Measurements from ENCODE around the gene WFDC1.

Gene WFDC1

DNA sequence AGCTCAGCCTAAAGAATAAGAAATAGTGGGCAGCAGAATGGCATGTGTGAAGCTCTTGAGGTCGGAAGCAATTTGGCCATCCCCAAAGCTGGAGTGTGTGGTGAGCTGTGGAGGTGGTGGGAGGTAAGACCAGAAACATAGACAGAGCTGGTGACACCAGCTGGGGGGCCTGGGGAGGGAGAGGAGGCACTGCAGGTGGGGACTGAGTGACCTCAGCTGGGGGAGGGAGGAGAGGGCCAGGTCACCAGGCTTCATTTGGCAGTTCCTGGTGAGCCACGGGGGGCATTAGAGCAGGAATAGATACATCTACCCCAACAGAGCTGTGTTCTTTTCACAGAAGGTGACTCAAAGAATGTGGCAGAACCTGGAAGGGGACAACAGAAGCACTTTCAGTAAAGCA, 31.9 kb downstream of the WFDC1 start:
- ChIA-PET CTCF (no interaction called here), POLR2A (ENCODE audit: low non-redundant PET) (no interaction called here)
- DNase-seq (ENCODE audit: low spot score): no peak
- H3K27ac ChIP-seq: no peak overlapping the region
- TF ChIP-seq, protein P1, sequence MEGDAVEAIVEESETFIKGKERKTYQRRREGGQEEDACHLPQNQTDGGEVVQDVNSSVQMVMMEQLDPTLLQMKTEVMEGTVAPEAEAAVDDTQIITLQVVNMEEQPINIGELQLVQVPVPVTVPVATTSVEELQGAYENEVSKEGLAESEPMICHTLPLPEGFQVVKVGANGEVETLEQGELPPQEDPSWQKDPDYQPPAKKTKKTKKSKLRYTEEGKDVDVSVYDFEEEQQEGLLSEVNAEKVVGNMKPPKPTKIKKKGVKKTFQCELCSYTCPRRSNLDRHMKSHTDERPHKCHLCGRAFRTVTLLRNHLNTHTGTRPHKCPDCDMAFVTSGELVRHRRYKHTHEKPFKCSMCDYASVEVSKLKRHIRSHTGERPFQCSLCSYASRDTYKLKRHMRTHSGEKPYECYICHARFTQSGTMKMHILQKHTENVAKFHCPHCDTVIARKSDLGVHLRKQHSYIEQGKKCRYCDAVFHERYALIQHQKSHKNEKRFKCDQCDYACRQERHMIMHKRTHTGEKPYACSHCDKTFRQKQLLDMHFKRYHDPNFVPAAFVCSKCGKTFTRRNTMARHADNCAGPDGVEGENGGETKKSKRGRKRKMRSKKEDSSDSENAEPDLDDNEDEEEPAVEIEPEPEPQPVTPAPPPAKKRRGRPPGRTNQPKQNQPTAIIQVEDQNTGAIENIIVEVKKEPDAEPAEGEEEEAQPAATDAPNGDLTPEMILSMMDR (conservative IDR thresholded peaks at IDR 0.05; ENCODE audit: low read depth): no peak

DNA sequence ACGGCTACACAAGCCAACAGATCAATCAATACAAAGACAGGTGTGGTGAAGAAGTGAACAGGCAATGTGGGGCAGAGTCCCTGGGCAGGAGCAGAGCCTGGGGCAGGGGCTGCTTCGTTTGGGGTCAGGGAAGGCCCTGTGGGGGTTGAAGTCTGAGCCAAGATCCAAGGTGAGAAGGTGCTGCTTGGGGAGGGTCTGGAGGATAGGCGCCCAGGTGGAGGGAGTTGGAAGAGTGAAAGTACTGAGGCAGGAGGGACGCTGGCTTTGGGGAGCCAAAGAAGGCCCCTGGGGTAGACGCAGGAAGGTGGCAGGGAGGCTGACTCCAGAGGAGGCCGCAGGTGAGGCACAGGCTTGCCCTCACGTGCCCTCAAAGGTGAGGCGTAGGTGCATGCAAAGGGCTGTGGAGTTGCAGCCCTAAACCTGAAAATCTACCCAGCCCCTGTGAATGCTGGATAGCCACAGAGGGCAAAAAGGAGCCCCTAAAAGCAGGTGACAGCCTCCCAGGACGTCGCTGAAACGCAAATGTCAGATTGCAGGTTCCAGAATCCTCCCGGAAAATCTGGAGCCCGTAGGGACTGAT, 33.3 kb downstream of the WFDC1 start:
- ChIA-PET POLR2A (ENCODE audit: low non-redundant PET) (no interaction called here), CTCF (no interaction called here)
- TF ChIP-seq, protein P1 (conservative IDR thresholded peaks at IDR 0.05; ENCODE audit: low read depth): no peak
- no peak overlapping the region for H3K27ac ChIP-seq
- DNase-seq (ENCODE audit: low spot score): no peak

DNA sequence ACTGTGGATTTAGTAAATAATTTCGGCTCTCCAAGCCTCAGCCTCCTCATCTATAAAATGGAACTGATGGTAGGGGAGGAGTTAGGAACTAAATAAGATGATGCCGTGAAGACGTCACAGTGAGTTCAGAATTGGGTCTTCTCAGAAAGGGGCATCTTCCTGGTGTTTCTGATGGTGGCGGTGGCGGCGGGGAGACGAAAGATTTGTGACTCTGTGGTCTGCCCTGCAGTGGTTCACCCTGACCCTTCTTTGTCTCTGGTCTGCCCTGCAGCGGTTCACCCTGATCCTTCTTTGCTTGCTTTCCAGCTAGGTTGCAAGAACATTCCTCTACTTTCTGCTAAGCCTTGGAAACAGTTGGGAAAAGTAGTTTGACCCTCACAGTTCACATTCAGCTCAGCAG, 34.3 kb downstream of the WFDC1 start:
- no peak overlapping the region for H3K27ac ChIP-seq
- POLR2A ChIA-PET (ENCODE audit: low non-redundant PET): no interaction called here
- CTCF ChIA-PET: no interaction called here
- TF ChIP-seq, protein P1 (conservative IDR thresholded peaks at IDR 0.05; ENCODE audit: low read depth): no peak
- no peak for DNase-seq (ENCODE audit: low spot score)

DNA sequence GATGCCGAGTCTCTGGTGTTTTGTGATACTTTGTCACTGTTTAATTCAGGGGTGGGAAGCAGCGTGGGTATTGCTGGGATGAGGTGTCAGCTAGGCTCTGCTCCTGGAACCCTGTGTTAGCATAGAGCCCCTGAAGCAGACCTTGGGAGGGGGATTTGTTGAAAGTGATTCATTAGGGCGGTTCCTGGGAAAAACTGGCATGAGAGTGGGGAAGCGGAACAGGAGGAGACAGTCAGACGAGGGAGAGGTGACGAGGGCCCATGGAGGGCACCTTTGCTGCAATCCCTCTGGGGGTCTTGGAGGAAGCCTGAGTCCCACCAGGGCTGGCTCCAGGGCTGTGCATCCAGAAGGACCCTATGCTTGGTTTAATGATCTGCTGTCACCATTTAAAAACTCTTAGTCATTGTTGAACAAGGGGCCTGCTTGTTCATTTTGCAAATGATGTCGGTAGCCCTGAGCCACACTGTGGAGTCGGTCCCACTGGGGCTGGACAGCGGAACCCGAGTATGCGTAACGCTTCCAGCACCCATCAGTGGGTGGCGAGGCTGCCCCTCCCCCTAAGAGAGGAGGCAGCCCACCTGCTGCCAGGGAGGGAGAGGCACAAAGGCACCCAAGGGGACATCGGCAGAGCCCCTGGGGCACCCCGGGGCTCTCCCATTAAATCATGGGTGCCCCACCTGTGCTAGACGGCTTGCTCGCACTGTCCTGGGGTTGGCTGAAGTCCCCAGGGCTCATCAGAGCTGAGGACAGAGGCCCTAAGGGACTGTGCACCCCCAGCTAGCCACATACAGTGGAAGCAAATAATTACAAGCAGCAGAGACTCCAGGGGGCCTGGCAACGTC, 35.4 kb downstream of the WFDC1 start:
- no peak for DNase-seq (ENCODE audit: low spot score)
- CTCF ChIA-PET: no interaction called here
- POLR2A ChIA-PET (ENCODE audit: low non-redundant PET): no interaction called here
- TF ChIP-seq, protein P1 (conservative IDR thresholded peaks at IDR 0.05; ENCODE audit: low read depth): no peak
- H3K27ac ChIP-seq: no peak overlapping the region

DNA sequence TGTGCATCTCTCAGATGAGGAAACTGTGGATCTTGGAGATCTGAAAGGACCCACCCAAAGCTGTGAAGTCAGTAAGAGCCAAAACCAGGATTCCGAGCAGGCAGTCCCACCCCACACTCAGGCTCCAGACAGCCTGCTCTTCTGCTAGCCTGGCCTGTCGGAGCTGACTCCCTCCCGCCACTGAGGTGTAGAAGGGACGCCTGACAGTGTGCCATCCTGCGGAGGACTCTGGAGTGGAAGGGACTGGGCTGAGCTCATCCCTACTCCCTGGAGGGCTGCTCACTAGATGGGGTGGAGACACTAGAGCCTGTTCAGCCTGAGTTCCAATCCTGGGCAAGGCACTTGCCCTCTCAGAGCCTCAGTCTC, 36.0 kb downstream of the WFDC1 start:
- TF ChIP-seq, protein P1 (conservative IDR thresholded peaks at IDR 0.05; ENCODE audit: low read depth): no peak
- ChIA-PET POLR2A (ENCODE audit: low non-redundant PET) (no interaction called here), CTCF (no interaction called here)
- no peak for DNase-seq (ENCODE audit: low spot score)
- no peak overlapping the region for H3K27ac ChIP-seq

DNA sequence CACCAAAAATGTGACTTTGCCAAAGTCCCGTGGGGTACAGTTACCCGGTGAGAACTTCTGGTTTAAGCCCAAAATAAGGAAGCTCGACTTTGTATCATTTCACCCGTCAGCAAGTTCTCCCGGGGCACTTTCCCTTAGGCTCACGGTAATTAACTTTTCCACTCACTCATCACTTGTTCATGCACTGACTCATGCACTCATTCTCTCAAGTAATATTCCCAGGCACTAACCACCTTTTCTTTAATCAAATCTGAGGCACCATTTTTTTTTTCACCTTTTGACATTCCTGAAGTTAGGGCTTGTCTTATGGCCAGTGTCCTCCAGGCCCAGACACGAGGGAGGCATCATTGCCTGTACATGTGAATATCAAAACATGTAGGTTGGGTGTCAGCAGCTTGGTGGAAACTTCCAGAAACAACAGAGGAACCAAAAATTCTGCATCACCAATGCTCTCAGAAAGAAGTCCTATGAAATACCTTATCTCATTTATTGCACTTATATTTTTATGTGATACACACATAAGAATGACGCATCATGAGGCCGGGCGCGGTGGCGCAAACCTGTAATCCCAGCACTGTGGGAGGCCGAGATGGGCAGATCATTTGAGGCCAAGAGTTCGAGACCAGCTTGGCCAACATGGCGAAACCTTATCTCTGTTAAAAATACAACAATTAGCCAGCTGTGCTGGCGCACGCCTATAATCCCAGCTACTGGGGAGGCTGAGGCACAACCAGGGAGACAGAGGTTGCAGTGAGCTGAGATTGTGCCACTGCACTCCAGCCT, 37.5 kb downstream of the WFDC1 start:
- ChIA-PET CTCF (interaction anchor here (0.9 kb wide), 1 partner anchor 19 kb away, joined by 3 read pairs; no protein-coding TSS in a partner anchor), POLR2A (ENCODE audit: low non-redundant PET) (no interaction called here)
- H3K27ac ChIP-seq: no peak overlapping the region
- DNase-seq (ENCODE audit: low spot score): peak; percentile 67
- TF ChIP-seq, protein P1 (conservative IDR thresholded peaks at IDR 0.05; ENCODE audit: low read depth): no peak
